ENCODE measurements around the gene TXLNA. TPM values are rescaled to one million over a fixed set of nuclear protein-coding genes. Genes with fewer than 3 reads are reported as not detected.

Gene TXLNA
- polyA plus RNA-seq, 1 donor (not counting 4 experiments of a cell fraction or from before 2014, with no cell fraction given): 20.0 TPM

- Histone ChIP-seq H3K36me3 (ENCODE audit: control insufficient read depth in 2 of 2, extremely low read depth in 1 of 2, insufficient read depth in 2 of 2, low read length in 2 of 2) (peaks cover 5 to 6% of the 10 kb centered on the region in 2 experiments), H3K4me3 (ENCODE audit: control insufficient read depth in 2 of 3, extremely low read depth in 1 of 3, insufficient read depth in 2 of 3, low read depth in 1 of 3, low read length in 3 of 3) (no peak overlapping the region), H3K4me1 (ENCODE audit: control insufficient read depth, extremely low read depth, insufficient read depth, low read length) (no peaks in the 10 kb centered on the region), H4K20me1 (ENCODE audit: control insufficient read depth, extremely low read depth, insufficient read depth, low read length) (no peaks in the 10 kb centered on the region), H3K79me2 (ENCODE audit: control insufficient read depth, insufficient read depth, low read length) (peaks cover 65% of the 10 kb centered on the region), H3K4me2 (ENCODE audit: control insufficient read depth, extremely low read depth, insufficient read depth, low read depth, low read length) (no peak overlapping the region), H2AFZ (ENCODE audit: control insufficient read depth, low read length) (no peak overlapping the region), H3K9me3 (ENCODE audit: control insufficient read depth, low read depth, low read length) (no peaks in the 10 kb centered on the region), H3K9ac (ENCODE audit: control insufficient read depth, extremely low read depth, insufficient read depth, low read length) (no peak overlapping the region), H3K27me3 (ENCODE audit: control insufficient read depth, extremely low read depth, insufficient read depth, low read length) (no peaks in the 10 kb centered on the region), H3K9me1 (ENCODE audit: control insufficient read depth, extremely low read depth, insufficient read depth, low read length) (no peaks in the 10 kb centered on the region), H3K27ac (ENCODE audit: control insufficient read depth, insufficient read depth, low read length) (no peak overlapping the region)
- FAIRE-seq (no peak), DNase-seq (ENCODE audit: low read depth, low spot score) (no peak)
- dilution Hi-C loops (cut with MboI; ENCODE audit: extremely low pct_ligation_motif_present, low sequenced_read_pairs): no loop called here
- no peak for TF ChIP-seq CTCF (optimal IDR thresholded peaks at IDR 0.05 in 1 of 3, IDR thresholded peaks at IDR 0.05 in 1 of 3, conservative IDR thresholded peaks at IDR 0.05 in 1 of 3; ENCODE audit: extremely low read depth in 1 of 3, insufficient read depth in 2 of 3, low read length in 3 of 3)
- no peak for TF ChIP-seq EZH2 (IDR thresholded peaks at IDR 0.05; ENCODE audit: low read length)
Measured at GRCh38 chr1:32151319-32151787, 28.1 kb upstream of the TXLNA start.

- H3K4me2 ChIP-seq (ENCODE audit: control insufficient read depth, extremely low read depth, insufficient read depth, low read depth, low read length): no peak overlapping the region
- peaks cover 4% of the 10 kb centered on the region for H3K79me2 ChIP-seq (ENCODE audit: control insufficient read depth, insufficient read depth, low read length)
- no peaks in the 10 kb centered on the region for H3K9me3 ChIP-seq (ENCODE audit: control insufficient read depth, low read depth, low read length)
- H3K36me3 ChIP-seq (ENCODE audit: control insufficient read depth in 2 of 2, extremely low read depth in 1 of 2, insufficient read depth in 2 of 2, low read length in 2 of 2): peaks cover 37 to 43% of the 10 kb centered on the region in 2 experiments
- DNase-seq (ENCODE audit: low read depth, low spot score): no peak
- H3K9ac ChIP-seq (ENCODE audit: control insufficient read depth, extremely low read depth, insufficient read depth, low read length): no peak overlapping the region
- no peaks in the 10 kb centered on the region for H3K27me3 ChIP-seq (ENCODE audit: control insufficient read depth, extremely low read depth, insufficient read depth, low read length)
- no peak for TF ChIP-seq CTCF (optimal IDR thresholded peaks at IDR 0.05 in 1 of 3, IDR thresholded peaks at IDR 0.05 in 1 of 3, conservative IDR thresholded peaks at IDR 0.05 in 1 of 3; ENCODE audit: extremely low read depth in 1 of 3, insufficient read depth in 2 of 3, low read length in 3 of 3)
- TF ChIP-seq EZH2 (IDR thresholded peaks at IDR 0.05; ENCODE audit: low read length): no peak
- no peaks in the 10 kb centered on the region for H3K4me1 ChIP-seq (ENCODE audit: control insufficient read depth, extremely low read depth, insufficient read depth, low read length)
- no peak overlapping the region for H3K4me3 ChIP-seq (ENCODE audit: control insufficient read depth in 2 of 3, extremely low read depth in 1 of 3, insufficient read depth in 2 of 3, low read depth in 1 of 3, low read length in 3 of 3)
- no peak overlapping the region for H2AFZ ChIP-seq (ENCODE audit: control insufficient read depth, low read length)
- H3K9me1 ChIP-seq (ENCODE audit: control insufficient read depth, extremely low read depth, insufficient read depth, low read length): peaks cover 2% of the 10 kb centered on the region
- no peak overlapping the region for H3K27ac ChIP-seq (ENCODE audit: control insufficient read depth, insufficient read depth, low read length)
- FAIRE-seq: no peak
- dilution Hi-C loops (cut with MboI; ENCODE audit: extremely low pct_ligation_motif_present, low sequenced_read_pairs): no loop called here
- H4K20me1 ChIP-seq (ENCODE audit: control insufficient read depth, extremely low read depth, insufficient read depth, low read length): no peaks in the 10 kb centered on the region
Measured at GRCh38 chr1:32159189-32159588, 20.3 kb upstream of the TXLNA start.

Data from keratinocyte (primary cell).